GM23338 (cell line): ENCODE measurements around the gene DOCK10. TPM values are rescaled to one million over a fixed set of nuclear protein-coding genes. Genes with fewer than 3 reads are reported as not detected.

Experiments used
- ATAC-seq: fragments of 200-7000 bp; cut with Tn5 transposase; 3 replicates; pipeline ENCODE4 v1.9.1; 2020
- DNase-seq: peaks from one replicate; pipeline ENCODE4 v3.0.0-alpha.2; 2015; ENCODE audit warnings: low spot score
- H2AFZ ChIP-seq: fragments of 200-600 bp; sonication (generic); 2 replicates; pipeline ENCODE4 v1.8.0; 2016; ENCODE audit warnings: antibody characterized with exemption, mild to moderate bottlenecking, moderate library complexity
- H3F3A ChIP-seq: fragments of 200-600 bp; sonication (generic); replicated peaks from 2 replicates; pipeline ENCODE4 v1.8.0; 2017; ENCODE audit warnings: antibody characterized with exemption, mixed run types, low read depth
- H3K27ac ChIP-seq: fragments of 200-600 bp; sonication (generic); 2 replicates; pipeline ENCODE4 v1.6.1; 2016; ENCODE audit warnings: low read depth
- H3K27me3 ChIP-seq: fragments of 200-600 bp; sonication (generic); 2 replicates; pipeline ENCODE4 v1.8.0; 2016; ENCODE audit warnings: mild to moderate bottlenecking, mixed run types, moderate library complexity; ENCODE audit not compliant: insufficient read depth
- H3K36me3 ChIP-seq: fragments of 200-600 bp; sonication (generic); 2 replicates; pipeline ENCODE4 v1.8.0; 2016; ENCODE audit warnings: mild to moderate bottlenecking; ENCODE audit not compliant: insufficient read depth
- H3K4me1 ChIP-seq: fragments of 200-600 bp; sonication (generic); 2 replicates; pipeline ENCODE4 v1.8.0; 2016; ENCODE audit warnings: mild to moderate bottlenecking, moderate library complexity; ENCODE audit not compliant: insufficient read depth
- H3K4me2 ChIP-seq: fragments of 200-600 bp; sonication (generic); 2 replicates; pipeline ENCODE4 v1.7.1; 2017; ENCODE audit warnings: mixed run types
- H3K4me3 ChIP-seq: fragments of 200-600 bp; sonication (generic); 2 replicates; pipeline ENCODE4 v1.6.1; 2016; ENCODE audit warnings: mixed run types
- H3K79me2 ChIP-seq: fragments of 200-600 bp; sonication (generic); replicated peaks from 2 replicates; pipeline ENCODE4 v1.8.0; 2017; ENCODE audit warnings: mild to moderate bottlenecking; ENCODE audit not compliant: insufficient read depth
- H3K9me2 ChIP-seq: fragments of 200-600 bp; sonication (generic); 2 replicates; pipeline ENCODE4 v1.8.0; 2017; ENCODE audit not compliant: insufficient read depth
- H4K20me1 ChIP-seq: fragments of 200-600 bp; sonication (generic); replicated peaks from 2 replicates; pipeline ENCODE4 v1.8.0; 2017; ENCODE audit warnings: mild to moderate bottlenecking; ENCODE audit not compliant: insufficient read depth
- H3K27ac Mint-ChIP-seq: 2 replicates; pipeline ENCODE4 v1.8.0; 2020; ENCODE audit warnings: inconsistent platforms, mild to moderate bottlenecking, moderate library complexity, mixed read lengths
- H3K27me3 Mint-ChIP-seq: 3 replicates; pipeline ENCODE4 v1.8.0; 2022; ENCODE audit warnings: low read depth, mild to moderate bottlenecking, moderate library complexity, mixed read lengths, inconsistent platforms; ENCODE audit not compliant: insufficient read depth, poor library complexity
- H3K36me3 Mint-ChIP-seq: 3 replicates; pipeline ENCODE4 v1.8.0; 2021; ENCODE audit warnings: low read depth, mild to moderate bottlenecking, inconsistent platforms, moderate library complexity, mixed read lengths
- H3K4me1 Mint-ChIP-seq: 3 replicates; pipeline ENCODE4 v1.8.0; 2020; ENCODE audit warnings: mild to moderate bottlenecking, inconsistent platforms, mixed read lengths
- H3K4me3 Mint-ChIP-seq: 3 replicates; pipeline ENCODE4 v1.8.0; 2021; ENCODE audit warnings: moderate library complexity, mild to moderate bottlenecking, inconsistent platforms, mixed read lengths
- H3K9me3 Mint-ChIP-seq: 3 replicates; pipeline ENCODE4 v1.8.0; 2020; ENCODE audit warnings: moderate library complexity, mild to moderate bottlenecking, inconsistent platforms, mixed read lengths
- EZH2 ChIP-seq: fragments of 200-600 bp; sonication (generic); IDR thresholded peaks from one replicate; pipeline ENCODE4 v1.8.0; 2017; ENCODE audit warnings: antibody characterized with exemption, mild to moderate bottlenecking, low read depth; ENCODE audit not compliant: unreplicated experiment
- EZH2phosphoT487 ChIP-seq: fragments of 200-600 bp; sonication (generic); IDR thresholded peaks from one replicate; pipeline ENCODE4 v1.8.1; 2018; ENCODE audit warnings: antibody characterized with exemption; ENCODE audit not compliant: unreplicated experiment
- STAT1 ChIP-seq: IDR thresholded peaks from one replicate; pipeline ENCODE4 v1.6.1; 2016; ENCODE audit warnings: antibody characterized with exemption; ENCODE audit not compliant: unreplicated experiment
- ZNF114 ChIP-seq: fragments of 250-450 bp; sonication (Bioruptor Pico); IDR thresholded peaks from 2 replicates; pipeline ENCODE4 v1.5.0; 2020; ENCODE audit warnings: mild to moderate bottlenecking, moderate library complexity
- ZNF331 ChIP-seq: fragments of 250-450 bp; sonication (Bioruptor Pico); IDR thresholded peaks from 2 replicates; pipeline ENCODE4 v1.5.0; 2020; ENCODE audit warnings: low read depth, mild to moderate bottlenecking, moderate library complexity
- polyA plus RNA-seq: library from polyadenylated mRNA; unstranded; fragments of >200 nt; fragmentation: Nextera tagmentation; extraction: Ambion mirVana; gene quantifications from 2 replicates; pipeline ENCODE4 v1.2.1, GENCODE V29; 2016
- total RNA-seq: library from RNA; depleted of rRNA; stranded (reverse); fragments of >200 nt; shearing (Covaris generic); gene quantifications from 2 replicates; pipeline ENCODE4 v1.2.3, GENCODE V29; 2014
- TF ChIP-seq, protein P1 (sequence below), 2 experiments: fragments of 200-600 bp in 1 of 2; sonication (generic) in 1 of 2; conservative IDR thresholded peaks; 2 replicates each; pipeline versions ENCODE4 v1.5.1 to v1.6.1; 2016 to 2017; ENCODE audit warnings: antibody characterized with exemption in 2 of 2, low read depth in 2 of 2, mild to moderate bottlenecking in 2 of 2, moderate library complexity in 1 of 2
- TF ChIP-seq, protein P2 (sequence below): IDR thresholded peaks from one replicate; pipeline ENCODE4 v1.6.1; 2018; ENCODE audit warnings: antibody characterized with exemption; ENCODE audit not compliant: unreplicated experiment

Gene DOCK10
- total and polyA plus RNA-seq, 2 experiments from 2014 or later: 1.0 to 1.7 TPM

DNA sequence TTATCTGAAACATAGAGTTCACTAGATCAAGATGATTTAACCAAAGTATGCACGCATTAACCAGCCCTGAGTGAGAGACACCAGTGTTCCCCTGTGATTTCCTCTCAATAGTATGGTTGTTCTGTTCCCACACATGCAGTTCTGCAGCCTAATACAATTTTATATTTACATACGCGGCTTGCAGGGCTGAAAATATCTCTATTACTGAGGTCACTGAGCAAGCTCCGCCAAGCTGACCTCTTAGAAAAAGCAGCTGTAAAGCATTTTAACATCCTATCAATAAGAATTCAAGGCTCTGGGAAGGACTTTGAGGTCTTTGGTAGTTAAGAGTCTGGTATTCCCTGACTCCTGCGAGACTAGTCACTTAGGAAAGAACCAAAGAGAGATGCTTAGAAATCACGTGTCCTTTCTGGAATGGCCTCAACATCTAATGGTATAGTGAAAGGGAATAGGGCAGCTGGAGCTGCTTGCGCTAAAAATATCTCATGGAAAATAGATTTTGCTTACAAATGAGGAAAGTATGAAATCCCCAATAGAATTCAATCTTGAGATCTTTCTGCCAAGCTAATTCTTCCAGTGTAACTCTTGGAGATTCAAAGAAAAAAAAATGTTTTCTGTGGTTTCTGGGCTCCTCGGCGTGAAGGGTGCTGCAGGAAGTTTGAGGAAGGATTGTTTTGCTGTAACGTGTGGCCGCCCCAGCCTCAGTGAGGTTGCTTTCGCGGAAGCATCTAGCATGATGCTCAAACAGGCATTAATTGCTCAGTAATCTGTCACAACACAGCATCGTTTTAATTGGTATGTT lies 59.2 kb downstream of the DOCK10 start (continued):
- TF ChIP-seq, protein P1, sequence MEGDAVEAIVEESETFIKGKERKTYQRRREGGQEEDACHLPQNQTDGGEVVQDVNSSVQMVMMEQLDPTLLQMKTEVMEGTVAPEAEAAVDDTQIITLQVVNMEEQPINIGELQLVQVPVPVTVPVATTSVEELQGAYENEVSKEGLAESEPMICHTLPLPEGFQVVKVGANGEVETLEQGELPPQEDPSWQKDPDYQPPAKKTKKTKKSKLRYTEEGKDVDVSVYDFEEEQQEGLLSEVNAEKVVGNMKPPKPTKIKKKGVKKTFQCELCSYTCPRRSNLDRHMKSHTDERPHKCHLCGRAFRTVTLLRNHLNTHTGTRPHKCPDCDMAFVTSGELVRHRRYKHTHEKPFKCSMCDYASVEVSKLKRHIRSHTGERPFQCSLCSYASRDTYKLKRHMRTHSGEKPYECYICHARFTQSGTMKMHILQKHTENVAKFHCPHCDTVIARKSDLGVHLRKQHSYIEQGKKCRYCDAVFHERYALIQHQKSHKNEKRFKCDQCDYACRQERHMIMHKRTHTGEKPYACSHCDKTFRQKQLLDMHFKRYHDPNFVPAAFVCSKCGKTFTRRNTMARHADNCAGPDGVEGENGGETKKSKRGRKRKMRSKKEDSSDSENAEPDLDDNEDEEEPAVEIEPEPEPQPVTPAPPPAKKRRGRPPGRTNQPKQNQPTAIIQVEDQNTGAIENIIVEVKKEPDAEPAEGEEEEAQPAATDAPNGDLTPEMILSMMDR (conservative IDR thresholded peaks at IDR 0.05; ENCODE audit: low read depth in 2 of 2): no peak
- no peak for TF ChIP-seq STAT1
- TF ChIP-seq EZH2phosphoT487: no peak
- no peak for TF ChIP-seq ZNF331 (CRISPR knock-in tag)
- TF ChIP-seq EZH2: no peak
- TF ChIP-seq ZNF114: no peak
- TF ChIP-seq, protein P2, sequence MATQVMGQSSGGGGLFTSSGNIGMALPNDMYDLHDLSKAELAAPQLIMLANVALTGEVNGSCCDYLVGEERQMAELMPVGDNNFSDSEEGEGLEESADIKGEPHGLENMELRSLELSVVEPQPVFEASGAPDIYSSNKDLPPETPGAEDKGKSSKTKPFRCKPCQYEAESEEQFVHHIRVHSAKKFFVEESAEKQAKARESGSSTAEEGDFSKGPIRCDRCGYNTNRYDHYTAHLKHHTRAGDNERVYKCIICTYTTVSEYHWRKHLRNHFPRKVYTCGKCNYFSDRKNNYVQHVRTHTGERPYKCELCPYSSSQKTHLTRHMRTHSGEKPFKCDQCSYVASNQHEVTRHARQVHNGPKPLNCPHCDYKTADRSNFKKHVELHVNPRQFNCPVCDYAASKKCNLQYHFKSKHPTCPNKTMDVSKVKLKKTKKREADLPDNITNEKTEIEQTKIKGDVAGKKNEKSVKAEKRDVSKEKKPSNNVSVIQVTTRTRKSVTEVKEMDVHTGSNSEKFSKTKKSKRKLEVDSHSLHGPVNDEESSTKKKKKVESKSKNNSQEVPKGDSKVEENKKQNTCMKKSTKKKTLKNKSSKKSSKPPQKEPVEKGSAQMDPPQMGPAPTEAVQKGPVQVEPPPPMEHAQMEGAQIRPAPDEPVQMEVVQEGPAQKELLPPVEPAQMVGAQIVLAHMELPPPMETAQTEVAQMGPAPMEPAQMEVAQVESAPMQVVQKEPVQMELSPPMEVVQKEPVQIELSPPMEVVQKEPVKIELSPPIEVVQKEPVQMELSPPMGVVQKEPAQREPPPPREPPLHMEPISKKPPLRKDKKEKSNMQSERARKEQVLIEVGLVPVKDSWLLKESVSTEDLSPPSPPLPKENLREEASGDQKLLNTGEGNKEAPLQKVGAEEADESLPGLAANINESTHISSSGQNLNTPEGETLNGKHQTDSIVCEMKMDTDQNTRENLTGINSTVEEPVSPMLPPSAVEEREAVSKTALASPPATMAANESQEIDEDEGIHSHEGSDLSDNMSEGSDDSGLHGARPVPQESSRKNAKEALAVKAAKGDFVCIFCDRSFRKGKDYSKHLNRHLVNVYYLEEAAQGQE: no peak

DNA sequence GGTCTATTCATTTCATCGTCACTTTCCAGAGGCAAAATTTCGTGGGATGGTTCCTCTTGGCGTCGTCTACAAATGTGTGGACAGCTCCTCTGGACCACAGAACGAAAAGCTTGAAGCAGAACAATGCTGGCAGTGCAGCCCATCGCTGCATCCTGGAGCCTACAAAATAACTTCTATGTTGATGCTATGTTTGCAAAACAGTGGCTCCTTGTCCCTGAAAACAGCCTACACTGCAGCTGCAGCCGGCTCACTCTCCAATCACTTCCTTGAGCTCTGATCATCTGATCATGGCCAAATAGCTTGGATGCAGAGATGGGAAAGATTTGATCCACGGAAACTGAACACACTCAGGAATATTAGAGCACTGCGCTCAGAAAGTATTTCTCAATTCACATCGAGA lies 60.0 kb downstream of the DOCK10 start:
- H3K79me2 ChIP-seq: no peaks in the 10 kb centered on the region
- no peak for ATAC-seq
- no peak overlapping the region for H3K4me2 ChIP-seq
- no peak for DNase-seq
- Mint-ChIP-seq H3K27ac (no peak overlapping the region), H3K4me1 (peaks cover 11% of the 10 kb centered on the region; the same call in 1 of the 3 replicates), H3K9me3 (no peaks in the 10 kb centered on the region), H3K4me3 (no peak overlapping the region), H3K36me3 (no peaks in the 10 kb centered on the region), H3K27me3 (no peaks in the 10 kb centered on the region)
- no peaks in the 10 kb centered on the region for H3K27me3 ChIP-seq
- H3K4me3 ChIP-seq: no peak overlapping the region
- no peaks in the 10 kb centered on the region for H3K36me3 ChIP-seq
- H3F3A ChIP-seq: no peaks in the 10 kb centered on the region
- no peak overlapping the region for H3K27ac ChIP-seq
- no peaks in the 10 kb centered on the region for H3K4me1 ChIP-seq
- peak overlapping the region; percentile 53; the same call in 1 of the 2 replicates for H2AFZ ChIP-seq
- H3K9me2 ChIP-seq: no peaks in the 10 kb centered on the region
- TF ChIP-seq, protein P2: no peak
- H4K20me1 ChIP-seq: no peaks in the 10 kb centered on the region
